Measurements from ENCODE around the gene SRP9.

DNA sequence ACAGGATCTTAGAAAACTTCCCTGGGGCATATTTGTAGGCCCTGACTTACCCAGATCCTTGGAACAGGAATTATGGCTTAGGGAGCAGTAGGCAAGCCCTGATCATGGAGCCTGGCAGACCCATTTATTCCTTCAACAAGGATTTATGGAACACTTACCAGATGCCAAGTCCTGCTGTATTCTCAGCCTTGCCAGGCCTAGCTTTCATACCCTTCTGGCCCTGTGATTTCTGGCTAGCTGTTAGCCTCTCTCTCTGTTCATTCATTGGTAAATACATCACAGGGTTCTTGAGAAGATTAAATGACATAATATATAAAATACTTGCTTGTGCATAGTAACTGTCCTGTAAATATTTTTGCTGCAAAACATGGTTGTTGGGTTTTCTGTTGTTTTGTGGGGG is 32.4 kb upstream of the SRP9 start:
- TF ChIP-seq POLR2A (IDR thresholded peaks at IDR 0.05) = no peak
- TF ChIP-seq, protein P1, sequence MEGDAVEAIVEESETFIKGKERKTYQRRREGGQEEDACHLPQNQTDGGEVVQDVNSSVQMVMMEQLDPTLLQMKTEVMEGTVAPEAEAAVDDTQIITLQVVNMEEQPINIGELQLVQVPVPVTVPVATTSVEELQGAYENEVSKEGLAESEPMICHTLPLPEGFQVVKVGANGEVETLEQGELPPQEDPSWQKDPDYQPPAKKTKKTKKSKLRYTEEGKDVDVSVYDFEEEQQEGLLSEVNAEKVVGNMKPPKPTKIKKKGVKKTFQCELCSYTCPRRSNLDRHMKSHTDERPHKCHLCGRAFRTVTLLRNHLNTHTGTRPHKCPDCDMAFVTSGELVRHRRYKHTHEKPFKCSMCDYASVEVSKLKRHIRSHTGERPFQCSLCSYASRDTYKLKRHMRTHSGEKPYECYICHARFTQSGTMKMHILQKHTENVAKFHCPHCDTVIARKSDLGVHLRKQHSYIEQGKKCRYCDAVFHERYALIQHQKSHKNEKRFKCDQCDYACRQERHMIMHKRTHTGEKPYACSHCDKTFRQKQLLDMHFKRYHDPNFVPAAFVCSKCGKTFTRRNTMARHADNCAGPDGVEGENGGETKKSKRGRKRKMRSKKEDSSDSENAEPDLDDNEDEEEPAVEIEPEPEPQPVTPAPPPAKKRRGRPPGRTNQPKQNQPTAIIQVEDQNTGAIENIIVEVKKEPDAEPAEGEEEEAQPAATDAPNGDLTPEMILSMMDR (IDR thresholded peaks at IDR 0.05) = no peak
